Measurements from ENCODE around the gene MAPT.
"Not testable (repeated sequence)": the region's sequence is repeated elsewhere in the genome, so short reads cannot be mapped to it uniquely, and the experiment has no call there.

The MAPT gene

DNA sequence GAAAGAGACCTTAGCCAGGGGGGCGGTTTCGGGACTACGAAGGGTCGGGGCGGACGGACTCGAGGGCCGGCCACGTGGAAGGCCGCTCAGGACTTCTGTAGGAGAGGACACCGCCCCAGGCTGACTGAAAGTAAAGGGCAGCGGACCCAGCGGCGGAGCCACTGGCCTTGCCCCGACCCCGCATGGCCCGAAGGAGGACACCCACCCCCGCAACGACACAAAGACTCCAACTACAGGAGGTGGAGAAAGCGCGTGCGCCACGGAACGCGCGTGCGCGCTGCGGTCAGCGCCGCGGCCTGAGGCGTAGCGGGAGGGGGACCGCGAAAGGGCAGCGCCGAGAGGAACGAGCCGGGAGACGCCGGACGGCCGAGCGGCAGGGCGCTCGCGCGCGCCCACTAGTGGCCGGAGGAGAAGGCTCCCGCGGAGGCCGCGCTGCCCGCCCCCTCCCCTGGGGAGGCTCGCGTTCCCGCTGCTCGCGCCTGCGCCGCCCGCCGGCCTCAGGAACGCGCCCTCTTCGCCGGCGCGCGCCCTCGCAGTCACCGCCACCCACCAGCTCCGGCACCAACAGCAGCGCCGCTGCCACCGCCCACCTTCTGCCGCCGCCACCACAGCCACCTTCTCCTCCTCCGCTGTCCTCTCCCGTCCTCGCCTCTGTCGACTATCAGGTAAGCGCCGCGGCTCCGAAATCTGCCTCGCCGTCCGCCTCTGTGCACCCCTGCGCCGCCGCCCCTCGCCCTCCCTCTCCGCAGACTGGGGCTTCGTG, at the start of gene MAPT:
TSS of gene MAPT (plus strand) at position 533 of the 763 bp plus-strand sequence. CDS start 67,784 bp downstream, outside the sequence.
- peak; percentile 85 for DNase-seq

DNA sequence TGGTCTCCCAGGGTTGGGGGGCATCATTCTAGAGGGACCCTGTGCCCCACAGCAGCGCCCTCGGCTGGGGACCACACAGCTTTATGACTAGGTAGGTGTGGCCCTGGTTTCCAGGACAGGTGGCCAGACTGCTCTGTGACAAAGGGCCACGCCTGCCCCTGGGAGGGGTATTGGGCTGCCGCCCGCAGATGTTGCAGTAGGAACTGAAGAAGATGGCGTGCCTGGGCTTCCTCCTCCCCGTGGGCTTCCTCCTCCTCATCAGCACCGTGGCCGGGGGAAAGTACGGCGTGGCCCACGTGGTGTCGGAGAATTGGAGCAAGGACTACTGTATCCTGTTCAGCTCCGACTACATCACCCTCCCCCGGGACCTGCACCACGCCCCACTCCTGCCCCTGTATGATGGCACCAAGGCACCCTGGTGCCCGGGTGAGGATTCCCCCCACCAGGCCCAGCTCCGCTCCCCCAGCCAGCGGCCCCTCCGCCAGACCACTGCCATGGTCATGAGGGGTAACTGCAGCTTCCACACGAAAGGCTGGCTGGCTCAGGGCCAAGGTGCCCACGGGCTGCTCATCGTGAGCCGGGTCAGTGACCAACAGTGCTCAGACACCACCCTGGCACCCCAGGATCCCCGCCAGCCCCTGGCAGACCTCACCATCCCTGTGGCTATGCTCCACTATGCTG, 49.5 kb upstream of the MAPT start, which contains the start of gene SPPL2C:
TSS of gene SPPL2C (plus strand) at position 187 of the 681 bp plus-strand sequence. CDS start at position 213, 26 bp downstream.
- no peak for DNase-seq

DNA sequence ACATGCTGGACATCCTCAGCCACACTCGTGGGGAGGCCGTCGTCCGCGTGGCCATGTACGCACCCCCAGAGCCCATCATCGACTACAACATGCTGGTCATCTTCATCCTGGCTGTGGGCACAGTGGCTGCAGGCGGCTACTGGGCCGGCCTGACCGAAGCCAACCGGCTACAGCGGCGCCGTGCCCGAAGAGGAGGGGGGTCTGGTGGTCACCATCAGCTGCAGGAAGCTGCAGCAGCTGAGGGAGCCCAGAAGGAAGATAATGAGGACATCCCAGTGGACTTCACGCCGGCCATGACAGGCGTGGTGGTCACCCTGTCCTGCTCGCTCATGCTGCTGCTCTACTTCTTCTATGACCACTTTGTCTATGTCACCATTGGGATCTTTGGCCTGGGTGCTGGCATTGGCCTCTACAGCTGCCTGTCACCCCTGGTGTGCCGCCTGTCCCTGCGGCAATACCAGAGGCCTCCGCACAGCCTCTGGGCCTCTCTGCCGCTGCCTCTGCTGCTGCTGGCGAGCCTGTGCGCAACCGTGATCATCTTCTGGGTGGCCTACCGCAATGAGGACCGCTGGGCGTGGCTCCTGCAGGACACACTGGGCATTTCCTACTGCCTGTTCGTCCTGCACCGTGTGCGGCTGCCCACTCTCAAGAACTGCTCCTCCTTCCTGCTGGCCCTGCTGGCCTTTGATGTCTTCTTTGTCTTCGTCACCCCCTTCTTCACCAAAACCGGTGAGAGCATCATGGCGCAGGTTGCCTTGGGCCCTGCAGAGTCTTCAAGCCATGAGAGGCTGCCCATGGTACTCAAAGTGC, 48.8 kb upstream of the MAPT start:
- DNase-seq = no peak

DNA sequence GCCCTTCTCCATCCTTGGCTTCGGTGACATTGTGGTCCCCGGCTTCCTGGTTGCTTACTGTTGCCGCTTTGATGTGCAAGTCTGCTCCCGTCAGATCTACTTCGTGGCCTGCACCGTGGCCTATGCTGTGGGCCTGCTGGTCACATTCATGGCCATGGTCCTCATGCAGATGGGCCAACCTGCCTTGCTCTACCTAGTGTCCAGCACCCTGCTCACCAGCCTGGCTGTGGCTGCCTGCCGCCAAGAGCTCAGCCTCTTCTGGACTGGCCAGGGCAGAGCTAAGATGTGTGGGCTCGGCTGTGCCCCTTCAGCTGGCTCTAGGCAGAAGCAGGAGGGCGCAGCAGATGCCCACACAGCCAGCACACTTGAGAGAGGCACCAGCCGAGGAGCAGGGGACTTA, 48.1 kb upstream of the MAPT start:
- DNase-seq = no peak

GRCh38 chr17:45846646-45847045, 47.7 kb upstream of the MAPT start:
- no peak for DNase-seq

GRCh38 chr17:45847101-45847500, 47.3 kb upstream of the MAPT start:
- DNase-seq = no peak

DNA sequence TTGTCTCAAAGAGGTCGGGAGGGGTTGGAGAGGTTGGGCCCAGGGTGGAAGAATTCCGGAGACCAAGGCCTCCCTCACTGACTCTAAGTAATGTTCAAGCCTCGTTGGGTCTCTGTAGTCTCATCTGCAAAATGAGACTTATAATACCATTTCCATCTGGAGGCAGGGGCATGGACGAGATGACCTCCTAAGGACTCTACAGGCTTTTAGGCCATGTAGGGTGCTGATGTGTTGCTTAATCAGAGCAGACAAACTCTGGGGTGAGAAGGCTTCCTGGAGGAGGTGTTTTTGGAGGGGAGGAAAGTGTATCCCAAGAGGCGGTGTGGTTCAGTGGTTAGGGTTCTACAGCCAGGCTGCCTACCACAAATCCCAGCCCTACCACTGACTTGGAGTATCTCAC, 46.6 kb upstream of the MAPT start:
- DNase-seq = no peak

DNA sequence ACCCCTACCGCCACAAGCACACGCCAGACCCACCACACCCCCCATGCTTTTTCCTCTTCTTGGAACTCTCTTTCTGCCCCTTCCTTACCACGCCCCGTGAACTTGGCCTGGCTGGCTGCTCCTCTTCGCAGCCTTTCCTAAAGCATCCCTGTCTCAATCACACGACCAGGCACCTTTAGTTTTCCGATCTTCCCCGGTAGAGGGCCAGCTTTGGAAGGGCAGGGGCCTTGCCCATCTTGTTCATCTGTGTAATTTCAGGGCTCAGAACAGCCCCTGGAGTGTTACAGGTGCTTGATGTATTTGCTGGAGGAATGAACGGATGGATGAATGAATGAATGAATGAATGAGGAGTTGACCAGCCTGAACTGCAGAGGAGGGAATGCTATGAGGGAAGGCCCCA, 45.9 kb upstream of the MAPT start:
- DNase-seq = no peak

GRCh38 chr17:45848868-45849535, 45.4 kb upstream of the MAPT start:
- DNase-seq = no peak

DNA sequence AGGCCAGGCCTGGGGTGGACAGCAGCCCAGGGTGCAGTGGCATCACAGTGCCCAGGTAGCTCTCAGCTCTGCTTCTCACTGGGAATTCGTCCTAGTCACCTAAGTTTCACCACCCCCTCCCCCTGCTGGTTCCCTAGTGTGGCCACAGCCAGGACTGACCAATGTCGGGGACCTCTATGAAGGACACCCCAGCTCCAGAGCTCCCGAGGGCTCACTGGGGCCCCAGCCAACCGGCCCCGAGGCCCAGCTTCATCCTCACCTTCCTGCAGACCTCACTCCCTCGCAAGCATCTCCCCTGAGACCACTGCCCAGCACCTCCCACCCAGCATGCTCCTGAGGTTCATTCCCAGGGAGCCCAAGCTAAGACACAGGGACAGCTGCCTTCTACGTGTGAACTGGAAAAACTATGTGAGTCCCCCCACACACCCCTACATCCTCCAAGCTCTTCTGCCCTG, 44.8 kb upstream of the MAPT start:
- no peak for DNase-seq

GRCh38 chr17:45850011-45850410, 44.3 kb upstream of the MAPT start:
- no peak for DNase-seq

DNA sequence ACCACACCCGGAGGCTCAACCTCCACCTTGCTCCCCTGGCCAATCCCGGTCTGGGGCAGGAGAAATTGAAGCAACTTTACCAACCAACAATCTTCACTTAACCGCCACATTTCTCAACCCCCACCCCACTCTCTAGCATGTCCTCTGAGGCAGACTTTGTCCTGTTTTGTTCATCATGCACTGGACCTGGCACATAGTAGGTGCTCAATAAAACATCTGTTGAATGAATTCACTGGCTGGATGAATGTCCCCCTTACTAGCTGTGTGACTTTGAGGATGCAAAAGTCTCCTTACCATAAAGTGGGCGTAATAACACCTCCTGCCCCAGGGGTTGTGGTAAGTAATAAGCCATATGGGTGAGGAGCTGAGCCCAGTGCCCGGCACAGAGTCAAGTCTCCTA, 43.9 kb upstream of the MAPT start:
- no peak for DNase-seq

GRCh38 chr17:45851022-45851421, 43.3 kb upstream of the MAPT start:
- DNase-seq = no peak

GRCh38 chr17:45851464-45851863, 42.9 kb upstream of the MAPT start:
- DNase-seq = no peak

- DNase-seq = no peak
Measured at GRCh38 chr17:45851873-45852272, 42.5 kb upstream of the MAPT start.

DNA sequence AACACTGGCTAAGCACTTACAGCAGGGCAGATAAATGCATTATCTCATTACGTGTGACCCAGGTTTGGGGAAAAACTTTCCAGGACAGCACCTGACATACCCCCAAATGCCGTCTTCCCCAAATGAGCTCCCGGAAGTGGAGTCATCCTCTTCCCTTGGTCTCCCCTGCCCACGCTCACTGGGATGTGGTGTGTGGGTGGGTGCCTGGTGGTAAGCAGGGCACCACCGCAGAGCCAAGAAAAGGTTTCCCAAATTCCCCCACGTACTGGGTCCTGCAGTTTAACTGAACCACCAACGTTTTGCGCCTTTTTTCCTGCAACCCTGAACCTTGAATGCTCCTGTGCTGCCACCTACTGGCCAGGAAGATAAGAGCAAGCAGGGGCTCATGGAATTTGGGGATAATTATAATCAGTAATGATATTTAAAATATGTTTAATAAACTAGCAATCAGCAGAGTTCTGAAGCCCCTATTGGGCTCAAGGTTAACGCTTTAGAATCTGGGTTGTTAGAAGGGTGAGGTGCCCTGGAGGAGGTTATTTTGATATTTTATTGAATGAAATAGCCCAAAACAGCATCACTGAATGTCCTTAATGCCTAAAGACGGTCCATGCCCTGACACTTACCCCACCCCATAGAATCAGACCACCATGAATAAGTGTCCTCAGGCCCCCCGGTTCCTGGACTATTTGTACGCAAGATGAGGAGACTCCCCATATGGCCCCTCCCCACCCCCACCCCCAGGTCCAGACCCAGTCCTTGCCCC, 41.6 kb upstream of the MAPT start:
- no peak for DNase-seq

- no peak for DNase-seq
Measured at GRCh38 chr17:45854209-45854608, 40.1 kb upstream of the MAPT start.

GRCh38 chr17:45855691-45856336, 38.5 kb upstream of the MAPT start:
- DNase-seq = no peak

DNA sequence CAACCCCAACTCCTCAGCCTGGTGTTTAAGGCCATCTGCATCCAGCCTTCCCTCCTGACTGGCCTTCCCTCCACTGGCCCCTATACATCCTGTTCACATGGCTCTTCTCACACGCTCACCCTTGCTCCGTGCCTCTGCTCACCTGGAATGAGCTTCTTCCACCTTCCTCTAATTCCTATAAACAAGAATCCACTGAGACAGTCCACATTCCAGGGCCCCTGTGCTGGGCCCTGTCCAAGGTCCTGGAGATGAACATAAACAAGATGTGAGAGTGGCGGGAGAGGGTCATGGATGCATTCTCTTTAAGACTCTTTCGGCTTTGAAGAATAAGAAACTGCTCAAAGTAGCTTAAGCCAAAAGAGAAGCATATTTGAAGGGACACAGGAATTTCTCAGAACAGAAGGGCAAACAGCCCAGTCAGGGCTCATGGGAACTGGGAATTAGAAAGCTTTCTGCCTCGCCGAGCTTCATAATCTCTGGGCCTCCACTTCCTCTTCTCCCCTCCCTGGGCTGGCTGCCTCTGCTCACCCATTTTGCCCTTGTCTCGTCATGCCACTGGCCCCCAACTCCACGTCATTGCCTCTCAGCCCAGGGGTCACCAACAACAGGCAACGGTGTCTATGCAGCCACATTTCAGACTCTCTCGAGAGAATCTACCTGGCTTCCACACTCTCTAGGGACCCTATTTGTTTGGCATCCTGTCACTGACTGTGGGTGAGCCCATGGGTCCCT, 36.2 kb upstream of the MAPT start:
- DNase-seq = no peak

- no peak for DNase-seq
Measured at GRCh38 chr17:45861165-45861564, 33.2 kb upstream of the MAPT start.

- not testable (repeated sequence) for DNase-seq
Measured at GRCh38 chr17:45862127-45862526, 32.2 kb upstream of the MAPT start.

Data from NCI-H226 (cell line).